Body of pancreas (tissue), 4 donors: ENCODE measurements around the gene SMPD2. TPM values are rescaled to one million over a fixed set of nuclear protein-coding genes. Genes with fewer than 3 reads are reported as not detected.

Source experiments
- ATAC-seq: fragments of 150-250 bp; one replicate; pipeline ENCODE4 v1.9.1; 2016
- DNase-seq, 4 donors: peaks; one replicate each; pipeline ENCODE4 v3.0.0-alpha.2; 2019
- H3K27ac ChIP-seq, 4 donors: fragments of 200-600 bp; sonication (generic); 1 replicate in 3 of 4; 2 replicates in 1 of 4; pipeline versions ENCODE4 v1.5.1 to v1.6.1; 2016 to 2019; ENCODE audit warnings: mild to moderate bottlenecking in 1 of 4, mixed read lengths in 1 of 4, moderate library complexity in 1 of 4
- H3K27me3 ChIP-seq, 2 donors: fragments of 200-600 bp; sonication (generic); one replicate each; pipeline ENCODE4 v1.6.0; 2016; ENCODE audit warnings: mild to moderate bottlenecking in 1 of 2
- H3K36me3 ChIP-seq, 2 donors: fragments of 200-600 bp; sonication (generic); replicated peaks in 1 of 2; 2 replicates each; pipeline ENCODE4 v1.5.1; 2016; ENCODE audit warnings: low read depth in 2 of 2; ENCODE audit not compliant: insufficient read depth in 1 of 2
- H3K4me1 ChIP-seq: fragments of 200-600 bp; sonication (generic); one replicate; pipeline ENCODE4 v1.6.0; 2016
- H3K4me3 ChIP-seq, 2 donors: fragments of 200-600 bp; sonication (generic); 1 replicate in 1 of 2; 2 replicates in 1 of 2; pipeline ENCODE4 v1.5.1; 2016 to 2019
- H3K9me3 ChIP-seq, 3 donors: fragments of 200-600 bp; sonication (generic); 1 replicate in 2 of 3; 2 replicates in 1 of 3; pipeline ENCODE4 v1.5.1; 2016
- CTCF ChIP-seq, 7 experiments: fragments of 450-650 bp in 4 of 7; fragments of 200-600 bp in 3 of 7; sonication (generic) in 3 of 7; IDR thresholded peaks; one replicate each; pipeline ENCODE4 v1.5.1; 2016 to 2019; ENCODE audit warnings: antibody characterized with exemption in 7 of 7
- POLR2A ChIP-seq, 3 donors: fragments of 450-650 bp; IDR thresholded peaks; one replicate each; pipeline ENCODE4 v1.6.1; 2016; ENCODE audit warnings: antibody characterized with exemption in 3 of 3, mild to moderate bottlenecking in 2 of 3
- WGBS, 2 donors: methylation state at CpG; one replicate each; pipeline ENCODE4 v1.1.5; 2017; 5-methylcytosine and 5-hydroxymethylcytosine counted together
- intact Hi-C: fragments of 100-400 bp; cut with DNase I; formaldehyde crosslinking; loops from one replicate; pipeline ENCODE4 v1.15.1; 2023
- total RNA-seq, 2 donors: library from RNA; depleted of rRNA; stranded (reverse); fragments of >200 nt; gene quantifications; one replicate each; pipeline ENCODE4 v1.1.0, GENCODE V29; 2016

The SMPD2 gene
- total RNA-seq, 2 donors from 2014 or later, result 8.0 to 13.8 TPM

- H3K9me3 ChIP-seq, result no peaks in the 10 kb centered on the region
- H3K27me3 ChIP-seq, result no peaks in the 10 kb centered on the region
- no peak for ATAC-seq
- DNase-seq, result no peak
- H3K36me3 ChIP-seq, result no peaks in the 10 kb centered on the region
- TF ChIP-seq POLR2A (IDR thresholded peaks at IDR 0.05), result no peak
- no peak for TF ChIP-seq CTCF (IDR thresholded peaks at IDR 0.05)
- intact Hi-C loops, result no loop called here
- H3K4me1 ChIP-seq, result no peaks in the 10 kb centered on the region
- WGBS, 2 donors, result 45 to 63% methylated on average over 5 to 7 of the region's 7 CpGs
- H3K27ac ChIP-seq, result no peak overlapping the region
- no peak overlapping the region for H3K4me3 ChIP-seq
These were observed 8.1 kb downstream of the SMPD2 start for GRCh38 chr6:109448615-109449014.

GRCh38 chr6:109449064-109449794 lies 8.7 kb downstream of the SMPD2 start:
- intact Hi-C loops, result no loop called here

GRCh38 chr6:109449795-109450673 lies 9.5 kb downstream of the SMPD2 start:
- H3K27me3 ChIP-seq, result no peaks in the 10 kb centered on the region
- intact Hi-C loops, result no loop called here
- H3K9me3 ChIP-seq, result no peaks in the 10 kb centered on the region
- WGBS, 2 donors, result 70 to 78% methylated on average over 12 to 16 of the region's 16 CpGs
- no peak for ATAC-seq
- no peak overlapping the region for H3K27ac ChIP-seq
- H3K4me3 ChIP-seq, result no peak overlapping the region
- DNase-seq, result no peak
- TF ChIP-seq POLR2A (IDR thresholded peaks at IDR 0.05) (no peak), CTCF (IDR thresholded peaks at IDR 0.05) (no peak)
- no peaks in the 10 kb centered on the region for H3K36me3 ChIP-seq
- H3K4me1 ChIP-seq, result peaks cover 6% of the 10 kb centered on the region

More at GRCh38 chr6:109449064-109449794, 8.7 kb downstream of the SMPD2 start:
- DNase-seq (no peak), ATAC-seq (no peak)
- WGBS, 2 donors, result 58 to 67% methylated on average over 8 to 19 of the region's 19 CpGs
- TF ChIP-seq CTCF (IDR thresholded peaks at IDR 0.05) (no peak), POLR2A (IDR thresholded peaks at IDR 0.05) (no peak)
- Histone ChIP-seq H3K36me3 (no peaks in the 10 kb centered on the region), H3K4me3 (no peak overlapping the region), H3K4me1 (no peaks in the 10 kb centered on the region), H3K27me3 (no peaks in the 10 kb centered on the region), H3K9me3 (no peaks in the 10 kb centered on the region), H3K27ac (no peak overlapping the region)

GRCh38 chr6:109450801-109451200 lies 10.3 kb downstream of the SMPD2 start:
- DNase-seq (no peak), ATAC-seq (no peak)
- H3K36me3 ChIP-seq, result no peaks in the 10 kb centered on the region
- H3K27ac ChIP-seq, result no peak overlapping the region
- H3K9me3 ChIP-seq, result no peaks in the 10 kb centered on the region
- WGBS, 2 donors, result 49 to 77% methylated on average over 3 of the region's 3 CpGs
- no peak for TF ChIP-seq CTCF (IDR thresholded peaks at IDR 0.05)
- no peak for TF ChIP-seq POLR2A (IDR thresholded peaks at IDR 0.05)
- no peak overlapping the region for H3K4me3 ChIP-seq
- peaks cover 10% of the 10 kb centered on the region for H3K4me1 ChIP-seq
- H3K27me3 ChIP-seq, result no peaks in the 10 kb centered on the region
- intact Hi-C loops, result no loop called here
